BJ (cell line): ENCODE data around the gene MEIOB. TPM values are rescaled to one million over a fixed set of nuclear protein-coding genes. Genes with fewer than 3 reads are reported as not detected.

Source experiments
- CTCF ChIA-PET: fragments of 350-600 bp; formaldehyde crosslinking; extraction: SDS; loops from one replicate; lab custom pipeline; 2021; ENCODE audit warnings: antibody characterized with exemption, inconsistent platforms; lab: Yijun Ruan, JAX
- POLR2A ChIA-PET: fragments of 300-600 bp; sonication (Branson Sonifier 250); formaldehyde crosslinking; extraction: SDS; loops from one replicate; lab custom pipeline; 2021; ENCODE audit warnings: antibody characterized with exemption; lab: Charles Lee
- DNase-seq: peaks from one replicate; pipeline ENCODE4 v3.0.0-alpha.2; 2011; ENCODE audit warnings: low read depth
- H3K27me3 ChIP-seq: 2 replicates; pipeline ENCODE4 v1.6.0; 2011; ENCODE audit warnings: low read length; ENCODE audit not compliant: control insufficient read depth, insufficient read depth
- H3K36me3 ChIP-seq: 2 replicates; pipeline ENCODE4 v1.5.1; 2011; ENCODE audit warnings: low read length; ENCODE audit not compliant: control insufficient read depth, insufficient read depth
- H3K4me3 ChIP-seq: 2 replicates; pipeline ENCODE4 v1.5.1; 2011; ENCODE audit warnings: low read depth, mild to moderate bottlenecking, control low read depth, low read length
- CTCF ChIP-seq: IDR thresholded peaks from 2 replicates; pipeline ENCODE4 v1.5.1; 2011; ENCODE audit warnings: low read depth, mild to moderate bottlenecking, control low read depth, inconsistent platforms, low read length, moderate library complexity; ENCODE audit not compliant: insufficient read depth
- polyA plus RNA-seq: library from polyadenylated mRNA; depleted of rRNA; stranded (reverse); fragments of >200 nt; gene quantifications from 2 replicates; pipeline ENCODE4 v1.2.3, GENCODE V29; 2011

MEIOB gene
- polyA plus RNA-seq, 1 experiment: 0.28 TPM

GRCh38 chr16:1788095-1788707 is 83.8 kb downstream of the MEIOB start:
- POLR2A ChIA-PET: no interaction called here
- CTCF ChIA-PET: interaction anchor here (0.6 kb wide), 1 partner anchor 23 kb away, joined by 3 read pairs; no protein-coding TSS in a partner anchor
- H3K36me3 ChIP-seq: peaks cover 14% of the 10 kb centered on the region

GRCh38 chr16:1787322-1788094 is 84.5 kb downstream of the MEIOB start:
- TF ChIP-seq CTCF: no peak
- DNase-seq: no peak
- Histone ChIP-seq H3K27me3 (no peaks in the 10 kb centered on the region), H3K36me3 (peaks cover 14% of the 10 kb centered on the region), H3K4me3 (no peak overlapping the region)
- POLR2A ChIA-PET: no interaction called here
- CTCF ChIA-PET: interaction anchor here (0.6 kb wide), 1 partner anchor 24 kb away, joined by 3 read pairs; no protein-coding TSS in a partner anchor

More at GRCh38 chr16:1788095-1788707, 83.8 kb downstream of the MEIOB start:
- no peak for TF ChIP-seq CTCF
- no peak for DNase-seq
- H3K27me3 ChIP-seq: no peaks in the 10 kb centered on the region
- no peak overlapping the region for H3K4me3 ChIP-seq

GRCh38 chr16:1787056-1787321 is 85.0 kb downstream of the MEIOB start:
- CTCF ChIA-PET: no interaction called here

GRCh38 chr16:1786242-1787055 is 85.5 kb downstream of the MEIOB start:
- no peak for DNase-seq
- POLR2A ChIA-PET: no interaction called here
- no peak for TF ChIP-seq CTCF
- CTCF ChIA-PET: no interaction called here
- peaks cover 14% of the 10 kb centered on the region for H3K36me3 ChIP-seq
- H3K4me3 ChIP-seq: no peak overlapping the region
- H3K27me3 ChIP-seq: no peaks in the 10 kb centered on the region

More at GRCh38 chr16:1787056-1787321, 85.0 kb downstream of the MEIOB start:
- DNase-seq: no peak
- peaks cover 14% of the 10 kb centered on the region for H3K36me3 ChIP-seq
- no peak overlapping the region for H3K4me3 ChIP-seq
- TF ChIP-seq CTCF: no peak
- no peaks in the 10 kb centered on the region for H3K27me3 ChIP-seq
- POLR2A ChIA-PET: no interaction called here

- Histone ChIP-seq H3K4me3 (no peak overlapping the region), H3K27me3 (no peaks in the 10 kb centered on the region), H3K36me3 (peaks cover 17% of the 10 kb centered on the region)
- DNase-seq: no peak
- ChIA-PET CTCF (no interaction called here), POLR2A (no interaction called here)
- TF ChIP-seq CTCF: no peak
Measured at GRCh38 chr16:1785846-1786170, 86.2 kb downstream of the MEIOB start.
